ENCODE data around the gene CPNE6. TPM values are rescaled to one million over a fixed set of nuclear protein-coding genes. Genes with fewer than 3 reads are reported as not detected.

Gene CPNE6
- total RNA-seq, 2 donors from 2014 or later: not detected

DNA sequence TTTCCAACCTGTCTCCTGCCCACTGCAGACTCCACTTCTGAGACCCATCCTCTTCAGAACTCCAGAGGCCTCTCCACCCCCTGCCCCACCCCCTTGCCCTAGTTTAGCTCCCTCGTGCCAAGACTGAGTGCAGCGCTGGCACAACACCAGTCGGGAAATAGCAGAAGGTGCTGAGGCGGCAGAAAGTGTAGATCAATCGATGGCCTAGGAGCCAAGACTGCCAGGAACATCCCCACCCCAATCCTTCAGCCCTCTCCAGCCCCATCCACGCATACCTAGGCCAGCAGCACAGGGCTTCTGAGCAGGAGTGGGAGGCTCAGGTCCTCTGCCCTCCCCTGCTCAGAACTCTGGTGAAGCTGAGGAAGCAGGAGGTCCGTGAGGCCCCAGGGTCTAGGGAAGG, 1.1 kb downstream of the CPNE6 start:
- TF ChIP-seq POLR2A (IDR thresholded peaks at IDR 0.05): no peak
- TF ChIP-seq, protein P1, sequence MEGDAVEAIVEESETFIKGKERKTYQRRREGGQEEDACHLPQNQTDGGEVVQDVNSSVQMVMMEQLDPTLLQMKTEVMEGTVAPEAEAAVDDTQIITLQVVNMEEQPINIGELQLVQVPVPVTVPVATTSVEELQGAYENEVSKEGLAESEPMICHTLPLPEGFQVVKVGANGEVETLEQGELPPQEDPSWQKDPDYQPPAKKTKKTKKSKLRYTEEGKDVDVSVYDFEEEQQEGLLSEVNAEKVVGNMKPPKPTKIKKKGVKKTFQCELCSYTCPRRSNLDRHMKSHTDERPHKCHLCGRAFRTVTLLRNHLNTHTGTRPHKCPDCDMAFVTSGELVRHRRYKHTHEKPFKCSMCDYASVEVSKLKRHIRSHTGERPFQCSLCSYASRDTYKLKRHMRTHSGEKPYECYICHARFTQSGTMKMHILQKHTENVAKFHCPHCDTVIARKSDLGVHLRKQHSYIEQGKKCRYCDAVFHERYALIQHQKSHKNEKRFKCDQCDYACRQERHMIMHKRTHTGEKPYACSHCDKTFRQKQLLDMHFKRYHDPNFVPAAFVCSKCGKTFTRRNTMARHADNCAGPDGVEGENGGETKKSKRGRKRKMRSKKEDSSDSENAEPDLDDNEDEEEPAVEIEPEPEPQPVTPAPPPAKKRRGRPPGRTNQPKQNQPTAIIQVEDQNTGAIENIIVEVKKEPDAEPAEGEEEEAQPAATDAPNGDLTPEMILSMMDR (IDR thresholded peaks at IDR 0.05): no peak
- no peak overlapping the region for H3K4me3 ChIP-seq
- intact Hi-C loops (cut with DNase I): no loop called here
- H3K27ac ChIP-seq: no peak overlapping the region
- 30 to 50% methylated on average over 1 to 7 of the region's 7 CpGs for WGBS, 2 donors
- H3K27me3 ChIP-seq: no peaks in the 10 kb centered on the region
- DNase-seq (peak; percentile 46 to 66 (median 56)), ATAC-seq (peak; percentile 33)
- H3K36me3 ChIP-seq (replicated peaks in 1 of 2; ENCODE audit: insufficient read depth in 1 of 2, low read depth in 2 of 2): no peaks in the 10 kb centered on the region
- H3K4me1 ChIP-seq: peaks cover 26% of the 10 kb centered on the region
- no peaks in the 10 kb centered on the region for H3K9me3 ChIP-seq

DNA sequence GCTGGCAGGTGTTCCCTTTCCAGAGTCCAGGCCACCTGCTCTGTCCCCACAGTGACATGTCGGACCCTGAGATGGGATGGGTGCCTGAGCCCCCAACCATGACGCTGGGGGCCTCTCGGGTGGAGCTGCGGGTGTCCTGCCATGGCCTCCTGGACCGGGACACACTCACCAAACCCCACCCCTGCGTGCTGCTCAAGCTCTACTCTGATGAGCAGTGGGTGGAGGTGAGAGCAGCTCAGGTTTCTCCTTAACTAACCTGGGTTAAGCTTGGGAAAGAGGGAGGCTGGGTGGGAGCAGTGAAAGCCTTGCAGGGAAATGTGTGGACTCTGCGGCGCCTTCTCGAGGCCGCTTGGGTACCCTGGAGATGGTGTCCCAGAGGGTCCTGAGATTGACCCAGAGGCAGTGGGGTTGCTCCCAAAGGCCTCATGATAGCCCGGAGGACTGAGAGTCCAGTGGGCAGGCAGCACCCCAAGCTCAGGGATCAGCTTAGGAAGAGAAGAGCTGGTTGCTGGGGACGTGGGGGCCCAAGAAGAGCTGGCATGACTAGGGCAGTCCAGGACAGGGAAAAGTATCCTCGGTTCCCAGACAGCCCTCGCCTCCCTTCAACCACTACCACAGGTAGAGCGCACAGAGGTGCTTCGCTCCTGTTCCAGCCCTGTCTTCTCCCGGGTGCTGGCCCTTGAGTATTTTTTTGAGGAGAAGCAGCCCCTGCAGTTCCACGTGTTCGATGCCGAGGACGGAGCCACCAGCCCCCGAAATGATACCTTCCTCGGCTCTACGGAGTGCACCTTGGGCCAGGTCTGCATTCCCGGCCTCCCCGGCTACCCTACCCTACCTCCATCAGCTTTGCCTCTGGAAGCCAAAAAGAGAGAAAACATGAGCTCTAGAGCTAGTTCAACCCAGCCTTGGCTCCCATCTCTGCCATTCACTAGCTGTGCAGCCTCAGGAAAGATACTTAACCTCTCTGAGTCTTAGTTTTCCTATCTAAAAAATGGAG, 1.8 kb downstream of the CPNE6 start:
- Histone ChIP-seq H3K4me1 (peaks cover 26% of the 10 kb centered on the region), H3K36me3 (replicated peaks in 1 of 2; ENCODE audit: insufficient read depth in 1 of 2, low read depth in 2 of 2) (no peaks in the 10 kb centered on the region), H3K4me3 (no peak overlapping the region), H3K9me3 (no peaks in the 10 kb centered on the region), H3K27me3 (no peaks in the 10 kb centered on the region), H3K27ac (no peak overlapping the region)
- DNase-seq (no peak), ATAC-seq (no peak)
- no peak for TF ChIP-seq POLR2A (IDR thresholded peaks at IDR 0.05)
- intact Hi-C loops (cut with DNase I): no loop called here
- WGBS, 2 donors: 78 to 85% methylated on average over 22 to 24 of the region's 26 CpGs

DNA sequence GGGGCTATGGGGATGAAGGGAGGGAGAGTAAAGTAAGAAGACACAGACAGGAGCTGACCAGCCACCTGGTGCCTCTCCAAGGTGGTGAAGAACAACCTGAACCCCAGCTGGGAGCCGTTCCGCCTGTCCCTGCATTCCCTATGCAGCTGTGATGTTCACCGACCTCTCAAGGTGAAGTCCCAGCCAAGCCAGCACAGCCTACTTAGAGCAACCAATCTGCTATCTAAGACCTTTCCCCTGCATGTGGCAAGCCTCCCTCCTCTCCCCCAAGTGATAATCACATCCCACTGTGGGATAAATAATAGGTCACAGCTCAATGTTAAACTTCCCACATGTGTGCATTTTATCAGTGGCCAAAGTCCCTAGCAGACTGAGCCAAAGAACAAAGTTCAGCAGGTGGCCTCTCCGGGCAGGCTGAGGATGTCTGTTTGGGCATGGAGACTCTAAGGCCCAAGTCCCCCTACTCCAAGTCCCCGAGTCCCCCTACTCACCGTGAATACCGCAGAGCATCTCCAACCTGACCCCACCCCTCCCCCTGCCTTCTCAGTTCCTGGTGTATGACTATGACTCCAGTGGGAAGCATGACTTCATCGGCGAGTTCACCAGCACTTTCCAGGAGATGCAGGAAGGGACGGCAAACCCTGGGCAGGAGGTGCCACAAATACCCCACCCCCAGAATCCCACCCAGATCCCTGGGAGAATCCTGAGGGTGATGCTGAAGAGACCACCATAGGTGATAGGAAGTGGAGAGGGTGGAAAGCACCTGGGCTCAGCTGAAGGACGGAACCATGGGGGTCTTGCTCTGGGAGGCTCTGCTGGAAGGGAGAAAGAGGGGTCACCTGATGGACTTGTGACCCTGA, 3.5 kb downstream of the CPNE6 start:
- Histone ChIP-seq H3K9me3 (no peaks in the 10 kb centered on the region), H3K4me1 (peaks cover 26% of the 10 kb centered on the region), H3K4me3 (no peak overlapping the region), H3K27ac (peak overlapping the region in 2 of 4 donors; percentile 16 to 62), H3K36me3 (replicated peaks in 1 of 2; ENCODE audit: insufficient read depth in 1 of 2, low read depth in 2 of 2) (no peaks in the 10 kb centered on the region), H3K27me3 (no peaks in the 10 kb centered on the region)
- TF ChIP-seq, protein P1 (IDR thresholded peaks at IDR 0.05): no peak
- no peak for TF ChIP-seq POLR2A (IDR thresholded peaks at IDR 0.05)
- intact Hi-C loops (cut with DNase I): no loop called here
- ATAC-seq: peak; percentile 53
- DNase-seq: peak in 3 of 4 donors; percentile 37 to 69 (median 50)
- 40 to 49% methylated on average over 11 of the region's 11 CpGs for WGBS, 2 donors

DNA sequence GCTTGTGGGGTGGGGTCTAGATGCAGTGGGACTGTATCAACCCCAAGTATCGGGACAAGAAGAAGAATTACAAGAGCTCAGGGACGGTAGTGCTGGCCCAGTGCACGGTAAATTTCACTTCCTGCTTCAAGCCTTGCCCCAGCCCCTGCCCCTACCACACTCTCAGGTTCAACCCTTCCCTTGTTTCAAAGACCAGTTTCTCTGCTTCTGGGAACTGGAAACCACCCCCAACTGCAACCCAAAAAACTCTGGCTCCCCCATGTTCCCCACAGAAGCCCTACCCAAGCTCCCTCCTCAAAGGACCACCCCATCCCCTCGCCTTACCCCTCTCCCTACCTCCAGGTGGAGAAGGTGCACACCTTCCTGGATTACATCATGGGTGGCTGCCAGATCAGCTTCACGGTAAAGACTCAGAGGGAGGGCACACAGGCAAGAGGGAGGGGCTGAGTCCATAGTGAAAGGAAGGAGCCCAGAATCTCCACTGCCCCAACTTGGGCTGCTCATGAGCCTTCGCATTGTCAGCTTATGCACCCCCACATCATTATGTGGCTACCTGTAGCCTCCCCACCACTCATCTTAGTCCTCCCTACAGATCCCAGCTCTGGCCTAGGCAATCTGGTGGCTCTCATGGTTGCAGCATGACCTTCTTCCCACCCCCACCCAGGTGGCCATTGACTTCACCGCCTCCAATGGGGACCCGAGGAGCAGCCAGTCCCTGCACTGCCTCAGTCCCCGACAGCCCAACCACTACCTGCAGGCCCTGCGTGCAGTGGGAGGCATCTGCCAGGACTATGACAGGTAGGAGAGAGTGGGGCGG, 4.3 kb downstream of the CPNE6 start:
- Histone ChIP-seq H3K4me3 (no peak overlapping the region), H3K27me3 (no peaks in the 10 kb centered on the region), H3K36me3 (replicated peaks in 1 of 2; ENCODE audit: insufficient read depth in 1 of 2, low read depth in 2 of 2) (no peaks in the 10 kb centered on the region), H3K4me1 (peaks cover 33% of the 10 kb centered on the region), H3K9me3 (no peaks in the 10 kb centered on the region), H3K27ac (peak overlapping the region in 2 of 4 donors; percentile 10 to 62)
- ATAC-seq: no peak
- DNase-seq: peak in 1 of 4 donors; percentile 53
- 67 to 79% methylated on average over 8 to 11 of the region's 11 CpGs for WGBS, 2 donors
- TF ChIP-seq, protein P1 (IDR thresholded peaks at IDR 0.05): no peak
- TF ChIP-seq POLR2A (IDR thresholded peaks at IDR 0.05): no peak
- intact Hi-C loops (cut with DNase I): no loop called here
